Measurements from ENCODE around the gene KRT77.

DNA sequence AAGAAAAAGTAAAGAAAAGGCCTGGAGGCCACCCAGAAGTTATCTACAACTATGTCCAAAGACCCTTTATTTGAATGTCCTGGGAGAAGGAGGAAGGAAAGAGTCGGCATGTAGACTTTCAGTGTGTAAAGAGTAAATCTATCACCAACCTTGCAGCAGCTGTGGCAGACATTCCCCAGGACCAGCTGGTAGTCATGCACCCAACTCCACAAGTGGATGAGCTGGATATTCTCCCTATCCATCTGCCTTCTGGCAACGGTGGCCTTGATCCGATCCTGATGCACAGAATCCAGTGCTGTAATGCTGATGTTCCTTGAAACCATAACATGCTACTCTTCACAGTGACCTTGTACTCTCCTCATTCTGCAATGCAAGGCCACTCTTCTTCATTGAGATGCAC is 46.5 kb upstream of the KRT77 start:
- TF ChIP-seq POLR2A (IDR thresholded peaks at IDR 0.05): no peak
- TF ChIP-seq, protein P1, sequence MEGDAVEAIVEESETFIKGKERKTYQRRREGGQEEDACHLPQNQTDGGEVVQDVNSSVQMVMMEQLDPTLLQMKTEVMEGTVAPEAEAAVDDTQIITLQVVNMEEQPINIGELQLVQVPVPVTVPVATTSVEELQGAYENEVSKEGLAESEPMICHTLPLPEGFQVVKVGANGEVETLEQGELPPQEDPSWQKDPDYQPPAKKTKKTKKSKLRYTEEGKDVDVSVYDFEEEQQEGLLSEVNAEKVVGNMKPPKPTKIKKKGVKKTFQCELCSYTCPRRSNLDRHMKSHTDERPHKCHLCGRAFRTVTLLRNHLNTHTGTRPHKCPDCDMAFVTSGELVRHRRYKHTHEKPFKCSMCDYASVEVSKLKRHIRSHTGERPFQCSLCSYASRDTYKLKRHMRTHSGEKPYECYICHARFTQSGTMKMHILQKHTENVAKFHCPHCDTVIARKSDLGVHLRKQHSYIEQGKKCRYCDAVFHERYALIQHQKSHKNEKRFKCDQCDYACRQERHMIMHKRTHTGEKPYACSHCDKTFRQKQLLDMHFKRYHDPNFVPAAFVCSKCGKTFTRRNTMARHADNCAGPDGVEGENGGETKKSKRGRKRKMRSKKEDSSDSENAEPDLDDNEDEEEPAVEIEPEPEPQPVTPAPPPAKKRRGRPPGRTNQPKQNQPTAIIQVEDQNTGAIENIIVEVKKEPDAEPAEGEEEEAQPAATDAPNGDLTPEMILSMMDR (IDR thresholded peaks at IDR 0.05): no peak
- no peak for TF ChIP-seq POLR2AphosphoS5 (IDR thresholded peaks at IDR 0.05)

Data from gastroesophageal sphincter (tissue), 3 donors.